ENCODE results near the gene OR8A1.

DNA sequence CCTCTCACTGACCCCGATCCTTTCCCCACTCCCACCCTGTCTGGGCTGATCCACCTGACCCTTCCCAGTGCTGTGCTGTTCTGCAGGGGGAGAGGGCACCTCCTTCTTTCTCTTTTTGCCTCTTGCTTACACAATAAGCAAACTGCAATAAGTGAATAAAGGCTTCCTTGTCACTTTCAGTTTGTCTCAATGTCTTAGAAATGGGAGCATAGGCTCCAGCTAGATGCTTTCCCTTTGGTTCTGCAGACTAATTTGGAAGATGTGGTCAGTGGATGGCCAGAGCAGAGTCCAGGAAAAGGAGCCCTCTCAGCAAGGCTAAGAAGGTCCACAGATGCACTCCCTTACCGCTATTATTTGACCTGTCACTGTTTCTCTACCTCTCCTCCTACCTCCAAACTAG is 35.7 kb upstream of the OR8A1 start:
- TF ChIP-seq EZH2phosphoT487 (IDR thresholded peaks at IDR 0.05; ENCODE audit: insufficient read depth, low read depth) = no peak
- no peak for TF ChIP-seq EZH2 (IDR thresholded peaks at IDR 0.05; ENCODE audit: insufficient read depth, poor library complexity, severe bottlenecking)

Measured in GM23248 (cell line).